ENCODE results near the gene PAQR6.

PAQR6 gene

GRCh38 chr1:156213644-156213966 is 34.3 kb downstream of the PAQR6 start:
- peak overlapping the region; percentile 77 for H3K4me3 ChIP-seq (replicated peaks; ENCODE audit: insufficient read depth, low read length)
- TF ChIP-seq, protein P1, sequence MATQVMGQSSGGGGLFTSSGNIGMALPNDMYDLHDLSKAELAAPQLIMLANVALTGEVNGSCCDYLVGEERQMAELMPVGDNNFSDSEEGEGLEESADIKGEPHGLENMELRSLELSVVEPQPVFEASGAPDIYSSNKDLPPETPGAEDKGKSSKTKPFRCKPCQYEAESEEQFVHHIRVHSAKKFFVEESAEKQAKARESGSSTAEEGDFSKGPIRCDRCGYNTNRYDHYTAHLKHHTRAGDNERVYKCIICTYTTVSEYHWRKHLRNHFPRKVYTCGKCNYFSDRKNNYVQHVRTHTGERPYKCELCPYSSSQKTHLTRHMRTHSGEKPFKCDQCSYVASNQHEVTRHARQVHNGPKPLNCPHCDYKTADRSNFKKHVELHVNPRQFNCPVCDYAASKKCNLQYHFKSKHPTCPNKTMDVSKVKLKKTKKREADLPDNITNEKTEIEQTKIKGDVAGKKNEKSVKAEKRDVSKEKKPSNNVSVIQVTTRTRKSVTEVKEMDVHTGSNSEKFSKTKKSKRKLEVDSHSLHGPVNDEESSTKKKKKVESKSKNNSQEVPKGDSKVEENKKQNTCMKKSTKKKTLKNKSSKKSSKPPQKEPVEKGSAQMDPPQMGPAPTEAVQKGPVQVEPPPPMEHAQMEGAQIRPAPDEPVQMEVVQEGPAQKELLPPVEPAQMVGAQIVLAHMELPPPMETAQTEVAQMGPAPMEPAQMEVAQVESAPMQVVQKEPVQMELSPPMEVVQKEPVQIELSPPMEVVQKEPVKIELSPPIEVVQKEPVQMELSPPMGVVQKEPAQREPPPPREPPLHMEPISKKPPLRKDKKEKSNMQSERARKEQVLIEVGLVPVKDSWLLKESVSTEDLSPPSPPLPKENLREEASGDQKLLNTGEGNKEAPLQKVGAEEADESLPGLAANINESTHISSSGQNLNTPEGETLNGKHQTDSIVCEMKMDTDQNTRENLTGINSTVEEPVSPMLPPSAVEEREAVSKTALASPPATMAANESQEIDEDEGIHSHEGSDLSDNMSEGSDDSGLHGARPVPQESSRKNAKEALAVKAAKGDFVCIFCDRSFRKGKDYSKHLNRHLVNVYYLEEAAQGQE (IDR thresholded peaks at IDR 0.05; ENCODE audit: insufficient replicate concordance, low read depth): no peak
- TF ChIP-seq POLR2AphosphoS5 (IDR thresholded peaks at IDR 0.05; ENCODE audit: low read depth) (no peak), CTCF (IDR thresholded peaks at IDR 0.05; ENCODE audit: insufficient read depth, low read length) (no peak), SPI1 (IDR thresholded peaks at IDR 0.05; ENCODE audit: borderline replicate concordance, low read depth) (no peak)
- H3K27me3 ChIP-seq (ENCODE audit: insufficient read depth, poor library complexity, severe bottlenecking): no peaks in the 10 kb centered on the region
- peak overlapping the region; percentile 93 for H3K27ac ChIP-seq (replicated peaks)
- DNase-seq (ENCODE audit: low read depth in 1 of 2, low spot score in 1 of 2): no peak

DNA sequence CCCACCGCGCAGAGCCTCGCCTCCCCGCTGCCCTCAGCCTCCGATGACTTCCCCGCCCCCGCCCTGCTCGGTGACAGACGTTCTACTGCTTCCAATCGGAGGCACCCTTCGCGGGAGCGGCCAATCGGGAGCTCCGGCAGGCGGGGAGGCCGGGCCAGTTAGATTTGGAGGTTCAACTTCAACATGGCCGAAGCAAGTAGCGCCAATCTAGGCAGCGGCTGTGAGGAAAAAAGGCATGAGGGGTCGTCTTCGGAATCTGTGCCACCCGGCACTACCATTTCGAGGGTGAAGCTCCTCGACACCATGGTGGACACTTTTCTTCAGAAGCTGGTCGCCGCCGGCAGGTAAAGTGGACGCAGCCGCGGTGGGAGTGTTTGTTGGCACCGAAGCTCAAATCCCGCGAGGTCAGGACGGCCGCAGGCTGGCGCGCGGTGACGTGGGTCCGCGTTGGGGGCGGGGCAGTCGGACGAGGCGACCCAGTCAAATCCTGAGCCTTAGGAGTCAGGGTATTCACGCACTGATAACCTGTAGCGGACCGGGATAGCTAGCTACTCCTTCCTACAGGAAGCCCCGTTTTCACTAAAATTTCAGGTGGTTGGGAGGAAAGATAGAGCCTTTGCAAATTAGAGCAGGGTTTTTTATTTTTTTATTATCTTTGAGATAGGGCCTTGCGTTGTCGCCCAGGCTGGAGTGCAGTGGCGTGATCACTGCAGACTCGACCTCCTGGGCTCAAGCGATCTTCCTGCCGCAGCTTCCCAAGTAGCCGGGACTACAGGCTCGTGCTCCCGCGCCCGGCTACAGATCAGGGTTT is 34.8 kb downstream of the PAQR6 start, which contains the start of gene PMF1:
PMF1 (plus strand) TSS at position 175 of the 811 bp plus-strand sequence; CDS start at position 184, 9 bp downstream.
- peak; percentile 84 to 98 for DNase-seq (ENCODE audit: low read depth in 1 of 2, low spot score in 1 of 2)
- Histone ChIP-seq H3K27me3 (ENCODE audit: insufficient read depth, poor library complexity, severe bottlenecking) (no peaks in the 10 kb centered on the region), H3K27ac (replicated peaks) (peak within 1 kb of the TSS; percentile 93), H3K4me3 (replicated peaks; ENCODE audit: insufficient read depth, low read length) (peak within 1 kb of the TSS; percentile 77)
- TF ChIP-seq, protein P1 (IDR thresholded peaks at IDR 0.05; ENCODE audit: insufficient replicate concordance, low read depth): peak; percentile 77
- TF ChIP-seq POLR2AphosphoS5 (IDR thresholded peaks at IDR 0.05; ENCODE audit: low read depth) (peak; percentile 95), CTCF (IDR thresholded peaks at IDR 0.05; ENCODE audit: insufficient read depth, low read length) (no peak)

DNA sequence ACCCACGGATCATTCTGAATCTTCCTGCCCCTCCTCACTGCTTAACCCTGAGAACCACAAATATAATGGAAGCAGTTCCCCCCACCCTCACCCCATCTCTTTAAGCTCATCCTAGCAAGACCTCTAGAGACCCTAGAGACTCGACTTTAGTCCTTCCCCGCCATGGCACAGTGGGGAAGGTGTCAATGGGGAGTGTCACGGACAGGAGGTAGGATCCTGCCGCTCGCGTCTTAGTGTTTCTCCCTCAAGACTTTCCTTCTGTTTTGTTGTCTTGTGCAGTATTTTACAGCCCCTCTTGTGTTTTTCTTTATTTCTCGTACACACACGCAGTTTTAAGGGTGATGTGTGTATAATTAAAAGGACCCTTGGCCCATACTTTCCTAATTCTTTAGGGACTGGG is 35.7 kb downstream of the PAQR6 start:
- DNase-seq (ENCODE audit: low read depth in 1 of 2, low spot score in 1 of 2): no peak
- TF ChIP-seq POLR2AphosphoS5 (IDR thresholded peaks at IDR 0.05; ENCODE audit: low read depth): no peak
- H3K4me3 ChIP-seq (replicated peaks; ENCODE audit: insufficient read depth, low read length): no peak overlapping the region
- H3K27me3 ChIP-seq (ENCODE audit: insufficient read depth, poor library complexity, severe bottlenecking): no peaks in the 10 kb centered on the region
- H3K27ac ChIP-seq (replicated peaks): no peak overlapping the region

GRCh38 chr1:156211243-156211642 is 36.6 kb downstream of the PAQR6 start:
- DNase-seq (ENCODE audit: low read depth in 1 of 2, low spot score in 1 of 2): no peak
- H3K27ac ChIP-seq (replicated peaks): no peak overlapping the region
- no peak for TF ChIP-seq SPI1 (IDR thresholded peaks at IDR 0.05; ENCODE audit: borderline replicate concordance, low read depth)
- no peak for TF ChIP-seq GABPA (IDR thresholded peaks at IDR 0.05; ENCODE audit: low read depth)
- no peak for TF ChIP-seq CTCF (IDR thresholded peaks at IDR 0.05; ENCODE audit: insufficient read depth, low read length)
- TF ChIP-seq POLR2AphosphoS5 (IDR thresholded peaks at IDR 0.05; ENCODE audit: low read depth): no peak
- TF ChIP-seq, protein P1 (IDR thresholded peaks at IDR 0.05; ENCODE audit: insufficient replicate concordance, low read depth): no peak
- no peaks in the 10 kb centered on the region for H3K27me3 ChIP-seq (ENCODE audit: insufficient read depth, poor library complexity, severe bottlenecking)
- H3K4me3 ChIP-seq (replicated peaks; ENCODE audit: insufficient read depth, low read length): no peak overlapping the region
